HG03469 (cell line): Measurements from ENCODE around the gene MTMR6.
"Not testable (repeated sequence)": the region's sequence is repeated elsewhere in the genome, so short reads cannot be mapped to it uniquely, and the experiment has no call there.

Experiments used
- ATAC-seq: cut with Tn5 transposase; IDR thresholded peaks from one replicate; pipeline ENCODE4 v1.9.1; 2021; ENCODE audit warnings: mild to moderate bottlenecking, moderate library complexity, moderate number of reproducible peaks; ENCODE audit not compliant: unreplicated experiment

MTMR6 gene

GRCh38 chr13:25286969-25287961 is at the start of gene MTMR6:
Gene MTMR6, minus strand, starts transcription at chr13:25287488. Its CDS starts 241 bp downstream, at chr13:25287247.
- ATAC-seq = peak; percentile 90

- no peak for ATAC-seq
These were observed 48.6 kb upstream of the MTMR6 start for GRCh38 chr13:25335856-25336255.

- no peak for ATAC-seq
These were observed 43.3 kb upstream of the MTMR6 start for GRCh38 chr13:25330541-25330940.

- no peak for ATAC-seq
These were observed 42.4 kb upstream of the MTMR6 start for GRCh38 chr13:25329706-25330105.

GRCh38 chr13:25324100-25324499 is 36.8 kb upstream of the MTMR6 start:
- no peak for ATAC-seq

GRCh38 chr13:25319771-25320170 is 32.5 kb upstream of the MTMR6 start:
- ATAC-seq = no peak

- not testable (repeated sequence) for ATAC-seq
These were observed 31.7 kb upstream of the MTMR6 start for GRCh38 chr13:25318946-25319345.

GRCh38 chr13:25310891-25311290 is 23.6 kb upstream of the MTMR6 start:
- no peak for ATAC-seq

GRCh38 chr13:25306671-25307464 is 19.6 kb upstream of the MTMR6 start:
- no peak for ATAC-seq

GRCh38 chr13:25302121-25302520 is 14.8 kb upstream of the MTMR6 start:
- no peak for ATAC-seq

GRCh38 chr13:25301347-25302113 is 14.2 kb upstream of the MTMR6 start, which contains the start of gene NUP58:
Gene NUP58, plus strand, starts transcription at chr13:25301625. Its CDS starts 149 bp downstream, at chr13:25301774.
- ATAC-seq = peak; percentile 96

GRCh38 chr13:25300861-25301346 is 13.6 kb upstream of the MTMR6 start:
- peak; percentile 2 for ATAC-seq

GRCh38 chr13:25295701-25296100 is 8.4 kb upstream of the MTMR6 start:
- no peak for ATAC-seq

GRCh38 chr13:25295228-25295627 is 7.9 kb upstream of the MTMR6 start:
- ATAC-seq = no peak

GRCh38 chr13:25292301-25292700 is 5.0 kb upstream of the MTMR6 start:
- ATAC-seq = no peak

GRCh38 chr13:25291691-25292090 is 4.4 kb upstream of the MTMR6 start:
- ATAC-seq = no peak

GRCh38 chr13:25288966-25289365 is 1.7 kb upstream of the MTMR6 start:
- ATAC-seq = no peak

GRCh38 chr13:25286308-25286968 is 850 bp downstream of the MTMR6 start:
- no peak for ATAC-seq

- no peak for ATAC-seq
These were observed 5.4 kb downstream of the MTMR6 start for GRCh38 chr13:25281935-25282332.
